ENCODE measurements around the gene PRPF18.
"Not testable (repeated sequence)": the region's sequence is repeated elsewhere in the genome, so short reads cannot be mapped to it uniquely, and the experiment has no call there.

The PRPF18 gene, protein sequence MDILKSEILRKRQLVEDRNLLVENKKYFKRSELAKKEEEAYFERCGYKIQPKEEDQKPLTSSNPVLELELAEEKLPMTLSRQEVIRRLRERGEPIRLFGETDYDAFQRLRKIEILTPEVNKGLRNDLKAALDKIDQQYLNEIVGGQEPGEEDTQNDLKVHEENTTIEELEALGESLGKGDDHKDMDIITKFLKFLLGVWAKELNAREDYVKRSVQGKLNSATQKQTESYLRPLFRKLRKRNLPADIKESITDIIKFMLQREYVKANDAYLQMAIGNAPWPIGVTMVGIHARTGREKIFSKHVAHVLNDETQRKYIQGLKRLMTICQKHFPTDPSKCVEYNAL

DNA sequence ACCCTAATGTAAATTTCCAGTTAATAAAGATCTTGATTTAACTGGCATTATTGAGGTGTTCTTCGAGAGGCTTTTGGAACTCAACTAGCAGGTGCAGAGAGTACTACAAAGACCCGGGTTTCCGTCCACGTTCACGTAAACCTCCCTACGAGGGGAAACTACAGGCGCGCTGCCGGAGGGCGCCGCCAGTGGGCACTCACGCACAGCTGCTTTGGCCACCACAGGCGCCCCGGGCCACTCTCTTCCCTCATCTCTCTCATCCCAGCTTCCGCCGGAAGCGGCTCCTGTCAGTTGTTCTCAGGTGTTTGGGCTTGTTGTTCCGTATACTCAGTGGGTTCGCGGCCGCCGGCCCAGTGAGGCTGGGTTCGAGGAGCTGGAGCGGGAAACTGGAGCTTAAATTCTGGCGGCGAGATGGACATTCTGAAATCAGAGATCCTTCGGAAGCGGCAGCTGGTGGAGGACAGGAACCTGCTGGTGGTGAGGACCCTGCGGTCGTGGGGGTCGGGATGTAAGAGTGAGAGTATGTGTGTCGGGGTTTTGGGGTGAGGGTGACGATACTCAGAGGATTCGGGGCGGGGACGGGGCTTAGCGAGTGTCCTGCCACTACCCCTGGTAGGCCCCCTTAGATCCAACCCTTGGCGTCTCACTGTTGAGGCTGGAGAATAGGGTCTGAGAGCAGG is at the start of gene PRPF18:
Gene PRPF18, plus strand, starts transcription at position 290 of the 680 bp plus-strand sequence. Its CDS starts 122 bp downstream, at position 412.
- DNase-seq (ENCODE audit: low read depth in 1 of 2, low spot score in 1 of 2), result peak; percentile 86 to 89

DNA sequence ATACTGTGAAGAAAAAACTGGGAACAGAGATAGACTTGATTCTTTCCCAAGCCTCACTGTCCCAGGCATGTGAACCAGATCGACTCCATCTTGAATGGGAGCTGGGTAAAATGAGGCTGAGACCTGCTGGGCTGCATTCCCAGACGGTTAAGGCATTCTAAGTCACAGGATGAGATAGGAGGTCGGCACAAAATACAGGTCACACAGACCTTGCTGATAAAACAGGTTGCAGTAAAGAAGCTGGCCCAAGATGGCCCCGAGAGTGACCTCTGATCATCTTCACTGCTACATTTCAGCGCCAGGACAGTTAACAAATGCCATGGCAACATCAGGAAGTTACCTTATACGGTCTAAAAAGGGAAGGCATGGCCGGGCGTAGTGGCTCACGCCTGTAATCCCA is 48.8 kb upstream of the PRPF18 start:
- not testable (repeated sequence) for DNase-seq (ENCODE audit: low read depth in 1 of 2, low spot score in 1 of 2)

DNA sequence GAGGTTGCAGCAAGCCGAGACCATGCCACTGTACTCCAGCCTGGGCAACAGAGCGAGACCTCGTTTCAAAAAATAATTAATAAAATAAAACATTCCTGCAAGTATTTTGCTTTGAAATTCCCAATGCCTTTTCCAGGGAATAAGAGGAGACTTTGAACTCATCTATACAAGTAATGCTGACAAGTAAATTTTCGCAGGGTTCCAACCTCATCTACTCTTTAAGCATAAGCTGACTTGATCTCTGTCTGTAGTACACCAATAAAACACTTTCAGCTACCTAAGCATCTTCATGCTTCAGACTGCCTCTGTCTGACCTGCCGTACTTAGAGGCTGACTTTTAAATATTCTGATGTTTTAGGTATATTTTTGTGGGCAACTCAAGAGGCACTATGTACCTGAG is 44.2 kb upstream of the PRPF18 start:
- no peak for DNase-seq (ENCODE audit: low read depth in 1 of 2, low spot score in 1 of 2)

DNA sequence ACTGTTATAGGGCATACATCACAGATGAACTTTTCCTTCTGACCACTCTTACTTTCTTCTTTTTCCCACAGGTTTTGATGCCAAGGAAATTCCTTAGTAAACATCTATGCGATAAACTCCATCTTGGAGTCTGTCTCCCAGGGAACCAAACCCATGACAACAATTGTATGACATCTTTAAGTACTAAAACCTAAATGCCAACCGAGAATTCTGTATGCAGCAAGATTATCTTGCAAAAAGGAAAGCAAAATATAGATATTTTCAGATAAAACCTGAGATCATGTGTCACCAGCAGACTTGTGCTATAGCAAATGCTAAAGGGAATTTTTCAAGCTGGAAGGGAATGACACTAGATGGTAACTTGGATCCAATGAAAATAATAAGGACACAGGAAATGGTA is 36.0 kb upstream of the PRPF18 start:
- DNase-seq (ENCODE audit: low read depth in 1 of 2, low spot score in 1 of 2), result no peak

DNA sequence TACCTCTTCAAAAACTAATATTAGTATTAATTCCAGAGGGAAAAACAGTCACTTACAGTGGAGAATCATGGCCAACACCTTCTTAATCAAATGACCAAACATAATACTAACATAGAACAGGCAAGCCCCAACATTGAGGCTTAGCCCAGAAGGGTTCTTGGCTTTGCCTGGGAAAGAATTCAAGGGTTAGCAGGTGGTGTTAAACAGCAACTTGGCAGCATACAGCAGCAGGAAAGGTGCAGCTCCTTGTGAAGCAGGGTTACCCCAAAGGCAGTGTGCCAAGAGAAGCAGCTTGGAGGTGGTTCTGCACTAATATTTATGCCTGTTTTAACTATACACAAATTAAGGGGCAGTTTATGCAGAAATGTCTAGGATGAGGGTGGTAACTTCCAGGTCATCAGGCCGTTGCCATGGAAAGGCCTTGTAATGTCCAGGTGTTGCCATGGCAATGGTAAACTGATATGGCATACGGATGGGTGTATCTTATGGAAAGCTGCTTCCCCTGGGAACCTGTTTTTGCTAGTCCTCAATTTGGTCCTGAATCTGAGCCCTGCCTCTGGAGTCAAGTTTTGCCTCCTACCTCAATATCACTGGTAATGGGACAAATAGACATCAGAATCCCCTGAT is 30.8 kb upstream of the PRPF18 start:
- DNase-seq (ENCODE audit: low read depth in 1 of 2, low spot score in 1 of 2), result no peak

DNA sequence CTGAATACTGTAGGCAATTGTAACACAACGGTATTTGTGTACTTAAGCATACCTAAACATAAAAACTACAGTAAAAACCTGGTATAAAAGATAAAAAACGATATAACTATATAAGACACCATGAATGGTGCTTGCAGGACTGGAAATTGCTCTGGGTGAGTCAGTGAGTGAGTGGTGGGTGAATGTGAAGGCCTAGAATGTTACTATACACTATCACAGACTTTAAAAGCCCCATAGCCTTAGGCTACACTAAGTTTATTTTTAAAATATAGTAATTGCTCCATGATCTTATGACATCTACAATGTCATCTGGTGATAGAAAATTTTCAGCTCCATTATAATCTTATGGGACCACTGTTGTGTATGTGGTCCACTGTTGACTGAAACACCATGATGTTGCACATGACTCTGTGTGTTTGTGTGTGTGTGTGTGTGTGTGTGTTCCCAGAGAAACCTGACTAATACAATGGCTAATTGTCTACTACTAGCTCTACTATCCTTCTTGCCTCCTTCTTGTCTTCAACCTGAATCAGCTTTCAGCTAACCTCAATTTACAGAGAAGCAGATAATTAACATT is 27.6 kb upstream of the PRPF18 start:
- DNase-seq (ENCODE audit: low read depth in 1 of 2, low spot score in 1 of 2), result no peak

DNA sequence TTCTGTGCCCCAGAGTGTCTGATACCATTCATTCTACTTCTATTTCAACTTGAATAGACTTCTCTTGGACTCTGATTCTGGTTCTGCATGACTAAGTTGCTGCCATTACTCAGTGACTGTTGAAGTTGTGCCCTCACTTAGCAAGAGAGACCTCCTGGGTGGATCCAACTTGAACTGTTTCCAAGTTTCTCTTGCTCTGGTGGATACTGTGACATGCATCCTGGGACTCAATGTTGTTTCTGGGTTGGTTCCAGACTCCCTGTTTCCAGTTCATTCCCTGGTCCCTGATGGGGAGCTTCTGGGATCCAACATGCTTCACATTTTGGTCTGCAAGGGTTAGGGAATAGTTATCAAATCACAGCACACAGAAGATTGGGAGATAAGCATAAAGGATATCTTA is 26.2 kb upstream of the PRPF18 start:
- DNase-seq (ENCODE audit: low read depth in 1 of 2, low spot score in 1 of 2), result no peak

DNA sequence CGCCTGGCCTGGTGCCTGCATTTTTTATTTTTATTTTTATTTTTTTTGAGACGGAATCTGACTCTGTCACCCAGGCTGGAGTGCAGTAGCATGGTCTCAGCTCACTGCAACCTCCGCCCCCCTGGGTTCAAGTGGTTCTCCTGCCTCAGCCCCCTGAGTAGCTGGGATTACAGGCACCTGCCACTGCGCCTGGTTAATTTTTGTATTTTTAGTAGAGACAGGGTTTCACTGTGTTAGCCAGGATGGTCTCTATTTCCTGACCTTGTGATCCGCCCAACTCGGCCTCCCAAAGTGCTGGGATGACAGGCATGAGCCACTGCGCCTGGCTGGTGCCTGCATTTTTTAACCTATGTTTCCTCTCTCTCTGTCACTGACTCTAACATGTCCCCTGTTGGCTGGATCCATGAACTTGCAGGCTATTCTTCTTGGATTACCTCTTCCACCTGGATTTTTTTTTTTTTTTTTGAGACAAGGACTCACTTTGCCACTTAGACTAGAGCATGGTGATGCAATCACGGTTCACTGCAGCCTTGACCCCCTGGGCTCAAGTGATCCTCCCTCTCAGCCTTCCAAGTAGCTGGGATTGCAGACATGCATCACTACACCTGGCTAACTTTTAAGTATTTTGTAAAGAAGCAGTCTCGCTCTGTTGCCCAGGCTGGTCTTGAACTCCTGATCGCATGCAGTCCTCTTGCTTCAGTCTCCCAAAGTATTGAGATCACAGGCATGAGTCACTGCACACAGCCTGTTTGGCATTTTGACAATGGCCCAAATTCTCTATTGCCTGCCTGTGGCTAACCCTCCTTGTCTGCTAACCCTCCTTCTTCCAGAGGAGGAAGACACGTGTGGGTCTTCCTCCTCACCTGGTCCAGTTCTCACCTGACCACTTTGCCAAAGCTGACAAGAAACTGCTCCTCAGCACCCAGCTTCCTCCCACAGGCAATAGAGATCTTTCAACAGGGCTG is 23.0 kb upstream of the PRPF18 start:
- DNase-seq (ENCODE audit: low read depth in 1 of 2, low spot score in 1 of 2), result no peak

DNA sequence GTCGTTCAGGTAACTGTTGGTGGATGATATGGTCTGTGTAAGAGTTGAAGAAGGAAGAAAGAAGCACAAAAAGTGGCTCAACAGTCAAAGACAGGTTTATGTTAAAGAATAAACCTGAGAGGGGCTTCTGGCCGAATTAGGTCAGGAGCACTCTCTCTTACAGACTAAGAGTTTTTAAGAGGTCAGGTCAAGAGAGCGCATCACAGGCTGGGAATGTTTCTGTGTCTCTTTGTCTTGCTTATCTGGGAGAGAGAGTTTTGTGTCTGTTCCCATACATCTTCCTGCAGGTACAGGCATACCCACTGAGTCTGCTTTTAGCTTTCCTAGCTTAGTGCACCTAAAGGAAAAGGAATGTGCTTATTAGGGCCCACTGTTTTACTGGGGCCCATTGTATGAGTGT is 22.2 kb upstream of the PRPF18 start:
- no peak for DNase-seq (ENCODE audit: low read depth in 1 of 2, low spot score in 1 of 2)

DNA sequence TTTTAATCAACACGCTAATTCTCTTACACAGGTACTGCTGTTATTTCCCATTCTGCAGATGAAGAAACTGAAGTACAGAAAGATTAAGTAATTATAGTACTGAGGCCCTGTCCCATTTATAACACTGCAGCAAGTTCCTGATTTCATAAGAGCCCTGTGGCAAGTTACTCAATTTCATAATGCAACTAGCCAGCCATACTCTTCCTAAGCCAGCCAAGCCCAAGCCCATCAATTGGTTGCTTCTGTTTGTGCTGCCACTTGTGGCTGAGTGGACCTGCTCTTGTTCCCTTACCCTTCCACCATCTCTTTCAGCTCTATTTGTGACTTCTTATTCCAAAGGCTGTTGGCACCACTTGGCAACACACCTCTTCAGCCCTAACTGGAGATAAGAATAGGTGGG is 19.7 kb upstream of the PRPF18 start:
- DNase-seq (ENCODE audit: low read depth in 1 of 2, low spot score in 1 of 2), result no peak

DNA sequence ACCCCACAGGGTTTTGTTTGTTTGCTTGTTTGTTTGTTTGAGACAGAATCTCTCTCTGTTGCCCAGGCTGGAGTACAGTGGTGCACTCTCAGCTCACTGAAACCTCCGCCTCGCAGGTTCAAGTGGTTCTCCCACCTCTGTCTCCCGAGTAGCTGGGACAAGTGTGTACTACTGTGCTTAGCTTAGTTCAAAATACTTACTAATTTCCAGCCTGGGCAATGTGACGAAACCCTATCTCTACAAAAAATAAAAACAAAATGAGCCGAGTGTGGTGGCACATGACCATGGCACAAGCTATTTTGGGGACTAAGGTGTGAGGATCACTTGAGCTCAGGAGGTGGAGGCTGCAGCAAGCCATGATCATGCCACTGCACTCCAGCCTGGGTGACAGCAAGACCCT is 15.2 kb upstream of the PRPF18 start:
- DNase-seq (ENCODE audit: low read depth in 1 of 2, low spot score in 1 of 2), result no peak

DNA sequence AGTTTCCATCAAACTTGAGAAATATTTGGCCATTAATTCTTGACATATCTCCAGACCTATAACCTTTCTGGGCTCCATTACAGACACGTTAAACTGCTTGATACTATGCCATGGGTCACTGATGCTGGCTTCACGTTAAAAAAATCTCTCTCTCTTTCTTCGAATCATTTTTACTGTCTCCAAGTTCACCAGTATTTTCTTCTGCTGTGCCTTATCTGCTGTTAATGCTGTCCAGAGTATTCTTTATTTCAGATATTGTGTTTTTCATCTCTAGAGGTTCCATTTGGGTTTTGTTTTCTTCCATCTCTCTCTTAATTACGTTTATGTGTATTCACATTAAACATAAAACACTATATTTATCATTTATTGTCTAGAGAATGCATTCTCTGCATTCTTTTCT is 12.8 kb upstream of the PRPF18 start:
- no peak for DNase-seq (ENCODE audit: low read depth in 1 of 2, low spot score in 1 of 2)

DNA sequence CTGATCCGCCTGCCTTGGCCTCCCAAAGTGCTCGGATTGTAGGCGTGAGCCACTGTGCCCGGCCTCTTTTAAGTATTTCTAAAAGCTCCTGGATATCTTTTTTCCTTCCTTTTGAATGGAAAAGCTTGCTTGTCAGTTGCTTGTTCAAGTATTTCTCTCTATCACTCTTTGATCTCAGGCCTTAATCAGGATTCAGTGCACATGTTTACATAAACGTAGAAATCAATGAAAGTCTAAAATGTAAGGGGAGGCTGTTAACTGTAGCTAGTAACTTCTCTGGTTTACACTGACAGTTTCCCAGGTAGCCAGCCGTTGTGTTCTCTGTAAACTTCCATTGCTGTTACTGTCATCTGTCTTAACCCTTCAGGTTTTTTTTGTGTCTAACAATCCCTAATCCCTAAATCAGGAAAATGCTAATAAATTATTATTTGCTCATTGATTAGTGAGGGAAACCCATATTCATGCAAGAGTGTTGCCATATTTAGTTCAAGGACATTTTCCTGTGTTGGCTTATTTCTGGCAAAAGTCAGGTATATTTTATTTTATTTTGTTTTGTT is 1.5 kb upstream of the PRPF18 start:
- DNase-seq (ENCODE audit: low read depth in 1 of 2, low spot score in 1 of 2), result no peak

DNA sequence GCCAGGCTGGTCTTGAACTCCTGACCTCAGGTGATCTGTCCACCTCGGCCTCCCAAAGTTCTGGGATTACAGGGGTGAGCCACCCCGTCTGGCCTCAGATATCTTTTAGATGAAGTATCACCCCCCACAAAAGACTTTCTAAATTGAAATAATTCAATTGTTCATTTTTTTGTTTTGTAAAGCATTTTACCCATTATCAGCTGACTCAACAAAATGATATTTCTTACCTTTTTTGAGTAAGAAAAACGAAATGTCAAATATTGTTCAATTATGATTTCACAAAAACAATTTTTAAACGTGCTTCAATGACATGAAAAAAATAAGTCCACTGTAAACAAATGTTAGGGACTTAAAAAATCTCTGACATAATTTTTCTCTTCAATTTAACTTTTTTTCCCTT is 822 bp upstream of the PRPF18 start:
- no peak for DNase-seq (ENCODE audit: low read depth in 1 of 2, low spot score in 1 of 2)

DNA sequence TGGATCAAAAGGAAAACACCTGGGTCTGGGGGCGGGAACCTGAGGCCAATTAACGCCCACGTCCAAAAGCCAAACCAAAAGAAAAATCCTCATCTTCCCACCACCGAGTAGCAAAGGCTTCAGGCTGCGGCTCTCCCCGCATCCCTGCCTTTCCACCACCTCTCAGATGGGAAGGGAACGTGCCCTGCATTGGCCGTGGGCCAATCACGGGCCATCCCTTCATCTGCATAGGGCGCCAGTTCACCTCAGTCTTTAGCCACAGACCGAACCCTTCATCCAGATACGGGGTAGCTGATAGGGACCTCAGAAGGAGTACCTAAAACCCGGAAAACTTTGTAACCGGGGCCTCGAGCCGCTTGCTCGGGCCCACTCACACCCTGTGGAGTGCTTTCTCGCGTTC is 626 bp downstream of the PRPF18 start:
- no peak for DNase-seq (ENCODE audit: low read depth in 1 of 2, low spot score in 1 of 2)

DNA sequence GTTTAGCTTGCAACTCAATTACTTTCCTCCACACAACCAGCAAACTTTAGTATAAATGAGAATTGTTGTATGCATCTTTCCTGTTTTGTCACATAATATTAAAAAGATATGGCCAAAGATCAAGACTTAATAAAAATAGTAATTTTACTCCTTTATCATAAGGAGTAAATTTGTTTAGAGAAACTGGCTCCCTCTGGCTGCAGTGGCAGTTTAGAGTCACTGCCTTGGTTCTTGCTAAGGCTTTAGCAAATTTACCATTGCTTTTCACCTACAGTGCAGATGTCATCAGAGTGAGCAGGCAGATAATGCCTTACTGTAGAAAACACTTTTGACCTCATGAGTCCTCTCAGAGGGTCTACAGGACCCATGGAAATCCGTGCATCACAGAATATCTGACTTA is 2.6 kb downstream of the PRPF18 start:
- DNase-seq (ENCODE audit: low read depth in 1 of 2, low spot score in 1 of 2), result no peak

DNA sequence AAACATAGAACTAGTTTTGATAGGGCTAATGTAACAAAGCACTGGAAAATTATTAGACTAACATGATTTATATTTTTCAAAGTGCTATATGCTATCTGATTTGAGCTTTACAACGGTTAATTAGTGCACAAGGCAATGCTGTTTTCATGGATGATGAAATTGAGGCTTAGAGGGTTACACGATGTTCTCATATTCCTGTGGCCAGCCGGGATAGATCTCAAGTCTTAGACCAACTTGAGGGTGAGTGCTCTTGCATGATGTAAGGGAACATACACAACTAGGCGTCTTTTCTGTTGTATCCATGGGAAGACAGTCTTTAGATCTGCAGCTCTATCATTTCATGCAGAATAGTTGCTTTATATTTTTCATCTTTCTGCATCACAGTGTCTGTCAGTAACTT is 4.1 kb downstream of the PRPF18 start:
- no peak for DNase-seq (ENCODE audit: low read depth in 1 of 2, low spot score in 1 of 2)

DNA sequence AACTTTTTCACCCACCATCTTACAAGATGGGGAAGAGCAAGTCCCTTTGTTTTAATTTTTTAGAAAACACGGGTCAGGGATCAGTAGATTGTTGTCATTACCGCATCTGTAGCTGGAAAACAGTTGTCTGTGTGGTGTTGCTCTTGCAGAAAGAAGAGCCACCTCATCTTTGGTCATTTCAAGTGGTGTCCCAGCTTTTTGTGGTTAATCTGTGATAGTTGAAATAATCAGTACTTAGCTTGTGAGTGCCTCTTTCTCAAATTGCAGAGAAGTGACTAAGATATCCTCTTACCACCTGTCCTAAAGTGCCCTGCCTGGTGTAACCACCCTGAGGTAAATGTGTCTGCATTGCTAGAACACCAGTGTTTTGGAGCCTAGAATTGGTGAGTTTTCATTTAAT is 5.5 kb downstream of the PRPF18 start:
- no peak for DNase-seq (ENCODE audit: low read depth in 1 of 2, low spot score in 1 of 2)

DNA sequence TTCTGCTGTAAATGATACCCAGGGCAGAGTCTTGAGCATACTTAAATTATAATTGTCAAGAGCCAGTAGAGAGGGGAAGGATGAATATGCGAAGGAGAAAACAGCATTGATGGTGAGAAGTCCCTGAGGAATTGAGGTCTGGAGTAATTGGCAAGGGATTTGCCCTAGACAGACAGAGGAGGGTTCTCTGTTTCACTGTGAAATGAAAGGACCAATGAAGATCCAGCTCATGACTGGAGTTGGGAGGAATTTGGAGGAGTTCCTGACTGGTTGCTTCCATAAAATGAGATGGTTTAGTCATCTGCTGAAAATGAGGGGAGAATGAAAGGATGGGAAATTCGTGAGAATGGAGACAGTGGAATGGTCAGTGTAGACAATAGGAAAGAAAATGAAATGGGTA is 6.8 kb downstream of the PRPF18 start:
- no peak for DNase-seq (ENCODE audit: low read depth in 1 of 2, low spot score in 1 of 2)

DNA sequence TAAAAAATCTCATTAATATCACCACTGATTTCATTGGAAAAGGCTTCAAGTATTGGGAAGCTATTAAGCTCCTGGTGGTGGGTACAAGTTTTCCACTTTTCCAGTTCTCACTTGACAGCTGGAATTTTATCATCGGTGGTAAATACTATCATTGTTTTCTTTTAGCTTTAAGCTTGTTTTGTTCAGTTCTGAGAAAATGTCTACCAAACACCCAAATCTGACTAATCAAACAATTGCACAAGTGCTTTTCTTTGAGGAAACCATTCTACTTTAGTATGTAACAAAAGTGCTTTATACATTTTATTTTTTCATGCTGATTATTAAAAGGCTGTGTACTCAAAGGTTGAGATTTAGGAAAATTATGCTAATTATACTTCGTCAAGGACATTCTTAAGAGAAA is 7.9 kb downstream of the PRPF18 start:
- DNase-seq (ENCODE audit: low read depth in 1 of 2, low spot score in 1 of 2), result no peak

DNA sequence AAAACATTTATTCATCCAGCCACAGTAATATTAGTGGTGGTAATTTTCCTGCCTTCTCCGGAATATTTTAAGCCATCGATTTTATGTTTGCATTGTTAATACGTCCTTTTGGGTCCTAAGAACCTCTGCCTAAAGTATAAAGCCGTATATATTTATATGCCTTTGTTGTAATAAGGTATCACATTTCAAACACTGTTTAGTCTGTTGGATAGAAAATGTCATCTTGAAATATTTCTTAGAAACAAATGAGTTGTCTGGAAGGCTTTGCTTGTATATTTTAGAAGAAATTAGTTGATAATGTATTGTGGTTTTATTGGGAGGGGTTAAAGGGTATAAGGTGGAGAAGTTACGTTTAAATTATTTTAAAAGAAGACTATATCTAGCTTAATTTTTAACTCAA is 11.1 kb downstream of the PRPF18 start:
- DNase-seq (ENCODE audit: low read depth in 1 of 2, low spot score in 1 of 2), result no peak

Measured in activated CD4-positive, alpha-beta T cell treated with anti-CD3 and anti-CD28 coated beads, Interleukin-2, amount 50 U/mL, for 24 hours (primary cell).